ENCODE results near the gene DLGAP3. TPM values are rescaled to one million over a fixed set of nuclear protein-coding genes. Genes with fewer than 3 reads are reported as not detected.
"Not testable (repeated sequence)": the region's sequence is repeated elsewhere in the genome, so short reads cannot be mapped to it uniquely, and the experiment has no call there.

The DLGAP3 gene
- polyA plus RNA-seq, 1 donor from 2014 or later, result 2.9 TPM

DNA sequence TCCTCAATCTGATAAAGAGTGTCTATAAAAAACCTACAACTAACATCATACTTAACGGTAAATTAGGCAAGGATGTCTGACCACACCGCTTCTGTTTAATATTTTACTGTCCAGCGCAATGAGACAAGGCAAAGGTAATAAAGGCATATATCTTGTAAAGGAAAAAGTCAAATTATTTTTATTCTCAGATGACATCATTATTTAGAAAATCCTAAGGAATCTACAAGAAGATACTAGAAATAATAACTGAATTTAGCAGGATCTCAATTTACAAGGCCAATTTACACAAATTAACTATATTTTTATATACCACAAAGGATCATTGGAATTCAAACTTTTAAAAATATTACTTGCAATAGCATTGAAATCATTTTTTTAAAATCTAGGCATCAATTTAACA, 107.2 kb downstream of the DLGAP3 start:
- no peak overlapping the region for H3K27ac ChIP-seq (ENCODE audit: low read length)
- no peaks in the 10 kb centered on the region for H3F3A ChIP-seq (ENCODE audit: insufficient read depth, low read length, poor library complexity, severe bottlenecking)
- TF ChIP-seq CTCF (IDR thresholded peaks at IDR 0.05; ENCODE audit: poor library complexity, severe bottlenecking) (no peak), TAF1 (IDR thresholded peaks at IDR 0.05; ENCODE audit: low read depth) (no peak), POLR2AphosphoS5 (IDR thresholded peaks at IDR 0.05) (no peak)
- H3K4me2 ChIP-seq (ENCODE audit: low read length), result no peak overlapping the region
- no peaks in the 10 kb centered on the region for H3K36me3 ChIP-seq (ENCODE audit: insufficient read depth, low read length)
- no peak overlapping the region for H3K4me3 ChIP-seq (ENCODE audit: low read length)
- H3K9ac ChIP-seq (ENCODE audit: low read length), result no peak overlapping the region
- no peaks in the 10 kb centered on the region for H3K9me2 ChIP-seq (ENCODE audit: insufficient read depth, low read length)
- H3K79me2 ChIP-seq (replicated peaks; ENCODE audit: insufficient read depth, low read length), result no peaks in the 10 kb centered on the region
- H2AFZ ChIP-seq (ENCODE audit: low read depth, low read length), result no peak overlapping the region
- H3K27me3 ChIP-seq (ENCODE audit: insufficient read depth, low read depth, low read length), result no peaks in the 10 kb centered on the region
- H4K20me1 ChIP-seq (ENCODE audit: insufficient read depth), result no peaks in the 10 kb centered on the region
- no peaks in the 10 kb centered on the region for H3K9me3 ChIP-seq (ENCODE audit: low read length)

DNA sequence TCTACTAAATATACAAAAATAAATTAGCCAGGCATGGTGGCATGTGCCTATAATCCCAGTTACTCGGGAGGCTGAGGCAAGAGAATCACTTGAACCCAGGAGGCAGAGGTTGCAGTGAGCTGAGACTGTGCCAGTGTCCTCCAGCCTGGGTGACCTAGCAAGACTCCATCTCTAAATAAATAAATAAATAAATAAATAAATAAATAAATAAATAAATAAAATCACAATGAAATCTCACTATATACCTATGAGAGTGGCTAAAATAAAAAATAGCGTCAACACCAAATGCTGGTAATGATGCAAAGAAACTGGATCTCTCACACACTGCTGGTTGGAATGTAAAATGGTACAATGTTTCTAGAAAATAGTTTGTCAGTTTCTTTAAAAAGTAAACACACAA, 110.6 kb downstream of the DLGAP3 start:
- not testable (repeated sequence) for H3K79me2 ChIP-seq (replicated peaks; ENCODE audit: insufficient read depth, low read length); H3K4me2 ChIP-seq (ENCODE audit: low read length); H3K27me3 ChIP-seq (ENCODE audit: insufficient read depth, low read depth, low read length); H4K20me1 ChIP-seq (ENCODE audit: insufficient read depth); H3K9ac ChIP-seq (ENCODE audit: low read length); H3K27ac ChIP-seq (ENCODE audit: low read length); H3K36me3 ChIP-seq (ENCODE audit: insufficient read depth, low read length); H2AFZ ChIP-seq (ENCODE audit: low read depth, low read length); H3K9me3 ChIP-seq (ENCODE audit: low read length); H3K9me2 ChIP-seq (ENCODE audit: insufficient read depth, low read length); H3F3A ChIP-seq (ENCODE audit: insufficient read depth, low read length, poor library complexity, severe bottlenecking); H3K4me3 ChIP-seq (ENCODE audit: low read length)

DNA sequence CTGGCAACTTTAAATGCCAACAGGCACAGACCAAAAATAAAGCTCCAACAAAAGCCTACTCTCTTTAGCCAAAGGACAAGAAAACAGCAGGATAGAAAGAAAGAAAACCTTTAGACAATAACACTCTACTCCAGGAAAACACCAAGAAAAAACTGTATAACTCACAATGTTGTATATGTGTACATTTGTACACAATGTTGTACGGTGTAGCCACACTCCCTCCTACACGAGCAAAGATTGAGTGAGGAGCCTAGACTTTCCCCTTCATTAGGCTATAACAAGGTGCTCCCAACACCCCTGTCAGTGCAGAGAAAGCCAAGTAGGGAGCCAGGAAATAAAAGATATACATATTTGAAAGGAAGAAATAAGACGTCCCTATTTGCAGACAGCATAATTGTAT, 112.7 kb downstream of the DLGAP3 start:
- no peak overlapping the region for H3K9ac ChIP-seq (ENCODE audit: low read length)

More for the DNA sequence above, 112.7 kb downstream of the DLGAP3 start:
- Histone ChIP-seq H3K9me3 (ENCODE audit: low read length) (no peaks in the 10 kb centered on the region), H2AFZ (ENCODE audit: low read depth, low read length) (no peak overlapping the region), H3K36me3 (ENCODE audit: insufficient read depth, low read length) (no peaks in the 10 kb centered on the region), H3F3A (ENCODE audit: insufficient read depth, low read length, poor library complexity, severe bottlenecking) (no peaks in the 10 kb centered on the region), H3K27ac (ENCODE audit: low read length) (no peak overlapping the region), H3K27me3 (ENCODE audit: insufficient read depth, low read depth, low read length) (no peaks in the 10 kb centered on the region), H3K4me2 (ENCODE audit: low read length) (no peak overlapping the region), H3K9me2 (ENCODE audit: insufficient read depth, low read length) (no peaks in the 10 kb centered on the region), H4K20me1 (ENCODE audit: insufficient read depth) (no peaks in the 10 kb centered on the region), H3K79me2 (replicated peaks; ENCODE audit: insufficient read depth, low read length) (no peaks in the 10 kb centered on the region), H3K4me3 (ENCODE audit: low read length) (no peak overlapping the region)
- TF ChIP-seq TAF1 (IDR thresholded peaks at IDR 0.05; ENCODE audit: low read depth) (no peak), CTCF (IDR thresholded peaks at IDR 0.05; ENCODE audit: poor library complexity, severe bottlenecking) (no peak), POLR2AphosphoS5 (IDR thresholded peaks at IDR 0.05) (no peak), SMC3 (conservative IDR thresholded peaks at IDR 0.05; ENCODE audit: poor library complexity) (no peak), EZH2 (IDR thresholded peaks at IDR 0.05; ENCODE audit: borderline replicate concordance, insufficient read depth, low read length, poor library complexity, severe bottlenecking) (no peak), EP300 (conservative IDR thresholded peaks at IDR 0.05; ENCODE audit: poor library complexity, severe bottlenecking) (no peak), RAD21 (conservative IDR thresholded peaks at IDR 0.05) (no peak), MXI1 (conservative IDR thresholded peaks at IDR 0.05; ENCODE audit: poor library complexity, severe bottlenecking) (no peak)
